ENCODE measurements around the gene PLAAT3.
"Not testable (repeated sequence)": the region's sequence is repeated elsewhere in the genome, so short reads cannot be mapped to it uniquely, and the experiment has no call there.

The PLAAT3 gene

DNA sequence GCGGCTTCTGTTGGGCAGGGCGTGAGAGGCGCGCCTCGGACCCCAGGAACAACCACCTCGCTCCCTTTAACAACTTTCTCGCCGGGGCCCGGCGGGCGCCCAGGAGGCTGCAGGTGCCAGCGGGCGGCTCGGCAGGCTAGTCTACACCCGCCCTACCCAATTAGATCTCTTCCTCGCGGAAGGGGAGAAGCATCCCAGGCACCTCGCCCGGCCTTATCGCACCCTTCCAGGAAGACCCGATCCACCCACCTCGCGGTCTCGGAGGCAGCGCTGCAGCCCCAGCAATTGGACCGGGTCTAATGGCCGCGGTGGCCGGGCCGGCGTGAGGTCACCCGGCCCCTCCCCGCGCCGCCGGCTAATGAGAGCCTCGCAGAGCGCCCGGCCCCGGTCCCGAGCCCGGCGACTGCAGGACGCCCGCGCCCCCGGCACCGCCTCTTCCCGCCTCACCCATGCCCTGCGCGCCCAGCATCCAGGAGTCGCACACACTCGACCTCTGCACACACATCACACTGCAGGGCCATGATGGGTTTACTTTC lies at the start of gene PLAAT3:
Gene PLAAT3 (minus strand): TSS at position 298 of the 536 bp plus-strand sequence. CDS start 419 bp downstream, outside the sequence.
- FAIRE-seq (no peak), DNase-seq (ENCODE audit: insufficient read length, low spot score) (no peak)
- TF ChIP-seq CTCF (IDR thresholded peaks at IDR 0.05; ENCODE audit: insufficient read depth, missing control alignments) = no peak

DNA sequence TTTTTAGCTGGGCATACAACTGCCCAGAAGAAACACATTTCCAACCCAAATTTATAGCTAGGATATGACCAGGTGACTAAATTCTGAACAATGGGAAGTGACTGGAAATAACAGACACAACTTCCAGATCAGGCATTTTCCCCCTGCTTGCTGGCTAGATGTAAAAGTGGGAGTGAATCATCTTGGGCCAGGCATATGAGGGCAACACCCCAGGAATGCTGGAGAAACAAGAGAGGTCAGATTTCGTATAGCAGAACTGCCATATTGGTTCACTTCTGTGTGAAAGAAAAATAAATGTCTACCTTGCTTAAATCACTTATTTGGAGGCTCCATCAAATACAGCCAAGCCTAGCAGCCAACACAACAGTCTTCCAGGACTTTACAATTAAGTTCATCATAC lies 49.6 kb upstream of the PLAAT3 start:
- FAIRE-seq = no peak
- no peak for DNase-seq (ENCODE audit: insufficient read length, low spot score)
- no peak for TF ChIP-seq CTCF (IDR thresholded peaks at IDR 0.05; ENCODE audit: insufficient read depth, missing control alignments)

DNA sequence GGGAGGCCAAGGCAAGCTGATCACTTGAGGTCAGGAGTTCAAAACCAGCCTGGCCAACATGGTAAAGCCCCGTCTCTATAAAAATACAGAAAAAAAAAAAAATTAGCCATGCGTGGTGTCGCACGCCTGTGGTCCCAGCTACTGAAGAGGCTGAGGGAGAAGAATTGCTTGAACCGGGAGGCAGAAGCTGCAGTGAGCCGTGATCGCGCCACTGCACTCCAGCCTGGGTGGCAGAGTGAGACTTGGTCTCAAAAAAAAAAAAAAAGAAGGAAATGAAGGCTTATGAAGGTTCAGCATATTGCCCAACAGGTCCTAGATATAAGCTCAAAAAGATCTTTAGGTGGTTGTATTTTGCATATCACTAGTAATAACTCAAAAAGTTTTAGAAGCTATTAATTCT lies 46.7 kb upstream of the PLAAT3 start:
- no peak for TF ChIP-seq CTCF (IDR thresholded peaks at IDR 0.05; ENCODE audit: insufficient read depth, missing control alignments)
- FAIRE-seq (no peak), DNase-seq (ENCODE audit: insufficient read length, low spot score) (no peak)

DNA sequence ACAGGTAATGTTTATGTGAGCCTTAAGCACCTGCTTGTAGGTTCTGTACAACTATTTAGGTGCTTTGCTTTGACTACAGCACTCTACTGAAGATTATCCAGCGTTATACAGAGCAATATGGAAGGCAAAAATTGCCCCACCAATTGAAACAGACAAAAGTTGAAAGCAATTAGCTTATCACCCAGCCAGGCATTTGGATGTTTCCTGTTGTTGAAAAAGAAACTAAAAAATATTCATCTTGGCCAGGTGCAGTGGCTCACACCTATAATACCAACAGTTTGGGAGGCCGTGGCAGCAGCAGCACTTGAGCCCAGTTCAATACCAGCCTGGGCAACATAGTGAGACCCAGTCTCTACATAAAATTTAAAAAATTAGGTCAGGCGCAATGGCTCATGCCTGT lies 38.4 kb upstream of the PLAAT3 start:
- FAIRE-seq (no peak), DNase-seq (ENCODE audit: insufficient read length, low spot score) (no peak)
- TF ChIP-seq CTCF (IDR thresholded peaks at IDR 0.05; ENCODE audit: insufficient read depth, missing control alignments) = no peak

GRCh38 chr11:63643205-63643604 lies 29.0 kb upstream of the PLAAT3 start:
- FAIRE-seq (no peak), DNase-seq (ENCODE audit: insufficient read length, low spot score) (no peak)
- TF ChIP-seq CTCF (IDR thresholded peaks at IDR 0.05; ENCODE audit: insufficient read depth, missing control alignments) = no peak

- no peak for TF ChIP-seq CTCF (IDR thresholded peaks at IDR 0.05; ENCODE audit: insufficient read depth, missing control alignments)
- no peak for DNase-seq (ENCODE audit: insufficient read length, low spot score)
- FAIRE-seq = no peak
Measured at GRCh38 chr11:63641727-63642126, 27.5 kb upstream of the PLAAT3 start.

- peak; percentile 35 for TF ChIP-seq CTCF (IDR thresholded peaks at IDR 0.05; ENCODE audit: insufficient read depth, missing control alignments)
- FAIRE-seq = no peak
- no peak for DNase-seq (ENCODE audit: insufficient read length, low spot score)
Measured at GRCh38 chr11:63639199-63639832, 25.1 kb upstream of the PLAAT3 start.

- FAIRE-seq; DNase-seq (ENCODE audit: insufficient read length, low spot score): not testable (repeated sequence)
Measured at GRCh38 chr11:63638436-63638835, 24.2 kb upstream of the PLAAT3 start.
